H1 (cell line): ENCODE results near the gene WIPF1. TPM values are rescaled to one million over a fixed set of nuclear protein-coding genes. Genes with fewer than 3 reads are reported as not detected.

Experiments
- CTCF ChIA-PET: fragments of 300-600 bp; sonication (Branson Sonifier 250); formaldehyde crosslinking; loops from one replicate; lab custom pipeline; 2021; ENCODE audit not compliant: partially characterized antibody; lab: Charles Lee
- POLR2A ChIA-PET: fragments of 300-600 bp; sonication (Branson Sonifier 250); formaldehyde crosslinking; loops from one replicate; lab custom pipeline; 2021; ENCODE audit warnings: inconsistent platforms; ENCODE audit not compliant: partially characterized antibody; lab: Charles Lee
- DNase-seq, 2 experiments: peaks; one replicate each; pipeline versions ENCODE4 v3.0.0 to v3.0.0-alpha.2; 2010 to 2022; ENCODE audit warnings: low spot score in 2 of 2, low read depth in 1 of 2, mixed read lengths in 1 of 2
- FAIRE-seq: peaks from 2 replicates; lab custom pipeline; 2011; peaks lifted over from hg19 to GRCh38; lab: Jason Lieb, UNC
- H2AFZ ChIP-seq: 2 replicates; pipeline ENCODE4 v1.8.1; 2012; ENCODE audit warnings: low read length, inconsistent platforms
- H2AK5ac ChIP-seq: 2 replicates; pipeline ENCODE4 v1.6.1; 2013; ENCODE audit warnings: low read depth, low read length
- H2BK120ac ChIP-seq: replicated peaks from 2 replicates; pipeline ENCODE3; 2013; ENCODE audit warnings: low read depth, low read length, inconsistent platforms
- H2BK12ac ChIP-seq: 2 replicates; pipeline ENCODE4 v1.6.1; 2013; ENCODE audit warnings: low read depth, low read length
- H2BK15ac ChIP-seq: 2 replicates; pipeline ENCODE4 v1.6.1; 2013; ENCODE audit warnings: low read length
- H2BK20ac ChIP-seq: 2 replicates; pipeline ENCODE4 v1.6.1; 2013; ENCODE audit warnings: low read length
- H2BK5ac ChIP-seq: 2 replicates; pipeline ENCODE4 v1.6.1; 2013; ENCODE audit warnings: low read depth, low read length
- H3K14ac ChIP-seq: 2 replicates; pipeline ENCODE4 v1.6.1; 2013; ENCODE audit warnings: inconsistent platforms; ENCODE audit not compliant: insufficient read length
- H3K18ac ChIP-seq: 2 replicates; pipeline ENCODE4 v1.6.1; 2013; ENCODE audit warnings: low read length; ENCODE audit errors: extremely low read depth
- H3K23ac ChIP-seq: 2 replicates; pipeline ENCODE4 v1.6.1; 2013; ENCODE audit warnings: inconsistent platforms; ENCODE audit not compliant: insufficient read length
- H3K23me2 ChIP-seq: 2 replicates; pipeline ENCODE4 v1.6.1; 2013; ENCODE audit warnings: low read depth, low read length
- H3K27ac ChIP-seq: 2 replicates; pipeline ENCODE4 v1.6.1; 2011; ENCODE audit warnings: low read depth, low read length, inconsistent platforms
- H3K27me3 ChIP-seq, 4 experiments: replicated peaks in 1 of 4; 1 replicate in 1 of 4; 2 replicates in 3 of 4; pipeline versions ENCODE4 v1.6.1 to v1.8.1; 2011 to 2013; ENCODE audit warnings: low read length in 3 of 4, mild to moderate bottlenecking in 3 of 4, inconsistent platforms in 2 of 4, mixed read lengths in 2 of 4, moderate library complexity in 1 of 4; ENCODE audit not compliant: control insufficient read depth in 3 of 4, insufficient read depth in 3 of 4; ENCODE audit errors: extremely low read depth in 1 of 4
- H3K36me3 ChIP-seq, 4 experiments: 2 replicates each; pipeline versions ENCODE4 v1.6.1 to v1.8.1; 2011 to 2013; ENCODE audit warnings: mild to moderate bottlenecking in 4 of 4, low read length in 3 of 4, moderate library complexity in 2 of 4, control low read depth in 1 of 4, inconsistent platforms in 1 of 4; ENCODE audit not compliant: insufficient read depth in 4 of 4, control insufficient read depth in 2 of 4
- H3K4ac ChIP-seq: replicated peaks from 2 replicates; pipeline ENCODE3; 2013; ENCODE audit warnings: low read length, low read depth, mixed read lengths, inconsistent platforms; ENCODE audit not compliant: insufficient read length
- H3K4me1 ChIP-seq, 4 experiments: replicated peaks in 1 of 4; 1 replicate in 1 of 4; 2 replicates in 3 of 4; pipeline versions ENCODE4 v1.6.1 to v1.8.1; 2011 to 2013; ENCODE audit warnings: low read length in 3 of 4, inconsistent platforms in 2 of 4, mixed read lengths in 1 of 4; ENCODE audit not compliant: insufficient read depth in 4 of 4, control insufficient read depth in 3 of 4
- H3K4me2 ChIP-seq, 2 experiments: 2 replicates each; pipeline versions ENCODE4 v1.6.1 to v1.8.1; 2011 to 2013; ENCODE audit warnings: low read depth in 2 of 2, low read length in 2 of 2, control low read depth in 1 of 2, inconsistent platforms in 1 of 2, mild to moderate bottlenecking in 1 of 2; ENCODE audit not compliant: insufficient read depth in 1 of 2
- H3K4me3 ChIP-seq, 4 experiments: fragments of 200-600, 300-600 bp in 1 of 4; sonication (generic), shearing (Covaris generic), sonication (Bioruptor Twin) in 1 of 4; 2 replicates each; pipeline versions ENCODE4 v1.5.1 to v1.8.1; 2011 to 2016; ENCODE audit warnings: low read length in 4 of 4, low read depth in 3 of 4, control low read depth in 2 of 4, inconsistent platforms in 2 of 4, mild to moderate bottlenecking in 2 of 4, mixed read lengths in 1 of 4, moderate library complexity in 1 of 4; ENCODE audit not compliant: insufficient read depth in 2 of 4; ENCODE audit errors: extremely low read depth in 1 of 4
- H3K56ac ChIP-seq: replicated peaks from 2 replicates; pipeline ENCODE3; 2013; ENCODE audit warnings: low read depth, mild to moderate bottlenecking, mixed read lengths, low read length, inconsistent platforms; ENCODE audit not compliant: insufficient read length
- H3K79me1 ChIP-seq: 2 replicates; pipeline ENCODE4 v1.6.1; 2013; ENCODE audit warnings: low read depth, low read length, control low read depth
- H3K79me2 ChIP-seq, 2 experiments: 2 replicates each; pipeline versions ENCODE4 v1.6.1 to v1.8.1; 2012 to 2013; ENCODE audit warnings: low read length in 2 of 2, mild to moderate bottlenecking in 2 of 2, inconsistent platforms in 1 of 2; ENCODE audit not compliant: insufficient read depth in 2 of 2, control insufficient read depth in 1 of 2
- H3K9ac ChIP-seq, 4 experiments: replicated peaks in 1 of 4; 1 replicate in 1 of 4; 2 replicates in 3 of 4; pipeline versions ENCODE4 v1.6.1 to v1.8.1; 2011 to 2013; ENCODE audit warnings: low read depth in 3 of 4, low read length in 3 of 4, control low read depth in 2 of 4, mild to moderate bottlenecking in 2 of 4, moderate library complexity in 2 of 4, inconsistent platforms in 1 of 4; ENCODE audit errors: extremely low read depth in 1 of 4
- H3K9me3 ChIP-seq, 2 experiments: 2 replicates each; pipeline versions ENCODE4 v1.6.1 to v1.8.1; 2012 to 2013; ENCODE audit warnings: mild to moderate bottlenecking in 2 of 2, moderate library complexity in 2 of 2, control low read depth in 1 of 2, inconsistent platforms in 1 of 2, low read depth in 1 of 2, low read length in 1 of 2, mixed read lengths in 1 of 2; ENCODE audit not compliant: insufficient read depth in 2 of 2
- H4K20me1 ChIP-seq, 2 experiments: replicated peaks in 1 of 2; 2 replicates each; pipeline versions ENCODE3 to v1.8.1; 2011 to 2013; ENCODE audit warnings: inconsistent platforms in 2 of 2, low read length in 2 of 2, mild to moderate bottlenecking in 1 of 2; ENCODE audit not compliant: insufficient read depth in 2 of 2, control insufficient read depth in 1 of 2
- H4K5ac ChIP-seq: 2 replicates; pipeline ENCODE4 v1.6.1; 2013; ENCODE audit warnings: low read length, low read depth, mixed read lengths, inconsistent platforms; ENCODE audit not compliant: insufficient read length
- H4K8ac ChIP-seq: 2 replicates; pipeline ENCODE4 v1.8.0; 2013; ENCODE audit warnings: mild to moderate bottlenecking, moderate library complexity, low read length, inconsistent platforms; ENCODE audit not compliant: insufficient read depth; ENCODE audit errors: extremely low read depth
- H4K91ac ChIP-seq: replicated peaks from 2 replicates; pipeline ENCODE3; 2013; ENCODE audit warnings: low read length, mixed read lengths, inconsistent platforms; ENCODE audit not compliant: insufficient read length
- JUN ChIP-seq: IDR thresholded peaks from 2 replicates; pipeline ENCODE4 v1.6.1; 2011; ENCODE audit warnings: low read depth, mild to moderate bottlenecking, improper control_type of control experiment, low read length
- KDM1A ChIP-seq: fragments of 200-600, 300-600 bp; sonication (generic); IDR thresholded peaks from 2 replicates; pipeline ENCODE4 v1.7.1; 2016; ENCODE audit warnings: mild to moderate bottlenecking, low read length, borderline replicate concordance
- WGBS, 2 experiments: shearing (Covaris generic) in 1 of 2; methylation state at CpG; one replicate each; pipeline versions ENCODE4 v1.1.6 to v1.1.7; 2013 to 2015; ENCODE audit warnings: low lambda C conversion rate in 2 of 2, mixed read lengths in 2 of 2, inconsistent platforms in 1 of 2, low coverage in 1 of 2, missing lambda C conversion rate in 1 of 2; ENCODE audit not compliant: insufficient replicate concordance in 2 of 2, insufficient coverage in 1 of 2, insufficient read length in 1 of 2; ENCODE audit errors: extremely low coverage in 1 of 2, missing lambda C conversion rate in 1 of 2; 5-methylcytosine and 5-hydroxymethylcytosine counted together
- polyA plus RNA-seq, 7 experiments: library from polyadenylated mRNA; depleted of rRNA in 3 of 7; stranded (reverse) in 5 of 7; unstranded in 2 of 7; fragments of >200 nt in 5 of 7; fragments of 200-250 nt in 2 of 7; gene quantifications; 1 replicate in 5 of 7; 2 replicates in 1 of 7; 4 replicates in 1 of 7; pipeline versions ENCODE4 v1.2.1 to v1.2.3, GENCODE V29; 2011 to 2013; ENCODE audit warnings: missing spikeins in 2 of 7, mixed read lengths in 2 of 7
- total RNA-seq: library from RNA; stranded (reverse); fragmentation: NEBNext Ultra II Directional; extraction: Animal tissue kit (Norgen Biotek cat#: 25700); gene quantifications from 2 replicates; pipeline ENCODE4 v1.2.1, GENCODE V29; 2021

WIPF1 gene
- total and polyA plus RNA-seq, 2 of the 8 experiments (the other 6 are each of a cell fraction or from before 2014, with no cell fraction given): 4.7 to 5.2 TPM

DNA sequence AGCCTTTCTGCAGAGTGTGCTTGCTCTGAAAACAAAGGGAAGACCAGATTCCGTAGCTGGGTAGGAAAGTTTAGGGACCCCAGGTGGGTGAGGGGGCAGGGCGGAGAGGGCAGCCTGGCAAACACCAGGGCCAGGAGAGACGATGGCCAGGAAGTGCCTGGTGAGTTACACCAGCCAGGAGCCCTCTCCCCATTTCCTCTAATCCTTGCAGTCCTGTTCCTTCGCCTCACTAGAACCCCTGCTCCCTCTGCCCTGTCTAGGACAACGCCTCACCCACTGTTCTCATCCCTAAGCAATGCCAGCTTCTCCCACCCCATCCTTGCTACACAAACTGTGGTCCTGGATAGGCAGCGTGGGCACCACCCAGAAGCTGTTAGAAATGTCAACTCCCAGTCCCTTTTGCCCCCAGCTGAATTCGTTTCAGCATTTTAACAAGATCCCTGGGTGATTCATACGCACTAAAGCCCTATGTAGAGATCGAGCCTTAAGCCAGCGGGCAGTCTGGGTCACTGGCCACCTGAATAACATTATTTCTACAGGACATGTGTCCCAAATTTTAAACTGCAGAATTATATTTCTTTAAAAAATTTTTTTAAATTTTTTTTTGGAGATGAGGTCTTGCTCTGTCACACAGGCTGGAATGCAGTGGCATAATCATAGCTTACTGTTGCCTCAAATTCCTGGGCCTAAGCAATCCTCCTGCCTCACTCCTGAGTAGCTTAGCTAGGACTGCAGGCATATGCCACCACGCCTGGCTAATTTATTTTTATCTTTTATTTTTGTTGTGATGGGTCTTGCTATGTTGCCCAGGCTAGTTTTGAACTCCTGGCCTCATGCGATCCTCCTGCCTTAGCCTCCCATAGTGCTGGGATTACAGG, 10.9 kb downstream of the WIPF1 start:
- Histone ChIP-seq H3K23me2 (no peaks in the 10 kb centered on the region; the same call in 1 of the 2 replicates), H2BK5ac (0 out of 2 replicates have a peak overlapping the region, but pooled peaks have one; percentile 71), H2BK20ac (0 out of 2 replicates have a peak overlapping the region, but pooled peaks have one; percentile 72), H3K4me1 (peaks cover 2 to 15% (median 9%) of the 10 kb centered on the region in 4 experiments; a peak in 5 of 7 replicates), H2AK5ac (no peak overlapping the region; the same call in 1 of the 2 replicates), H3K9ac (no peak overlapping the region), H3K27me3 (no peaks in the 10 kb centered on the region), H3K79me2 (no peaks in the 10 kb centered on the region), H2BK12ac (peak overlapping the region; percentile 72; the same call in 1 of the 2 replicates), H2AFZ (peak overlapping the region; percentile 28; the same call in 1 of the 2 replicates), H3K4me2 (peak overlapping the region; percentile 19 to 42; a peak in 2 of 4 replicates), H3K79me1 (no peaks in the 10 kb centered on the region), H3K4me3 (no peak overlapping the region), H4K8ac (no peak overlapping the region), H2BK15ac (no peak overlapping the region), H4K20me1 (no peaks in the 10 kb centered on the region), H3K18ac (peak overlapping the region; percentile 55), H2BK120ac (peak overlapping the region; percentile 63), H3K27ac (no peak overlapping the region), H3K56ac (no peak overlapping the region), H4K91ac (peak overlapping the region; percentile 57), H3K23ac (no peak overlapping the region), H3K9me3 (no peaks in the 10 kb centered on the region), H4K5ac (peak overlapping the region; percentile 57), H3K4ac (no peak overlapping the region), H3K14ac (no peak overlapping the region), H3K36me3 (no peaks in the 10 kb centered on the region; a peak in 1 of 8 replicates)
- ChIA-PET POLR2A (interaction anchor here (0.9 kb wide), 1 partner anchor 23 kb away, joined by 3 read pairs; no protein-coding TSS in a partner anchor), CTCF (interaction anchor here (1.0 to 2.9 kb wide), 5 partner anchors 15 to 111 kb away, joined by 3 to 10 read pairs (median 3); no protein-coding TSS in a partner anchor)
- no peak for TF ChIP-seq JUN
- 0 out of 2 replicates have a peak, but pooled peaks have one; percentile 29 for TF ChIP-seq KDM1A
- 75% methylated on average over 12 of the region's 12 CpGs; no CpG with 5 or more reads in 1 of the 2 experiments for WGBS, 2 experiments
- FAIRE-seq (no peak), DNase-seq (no peak)
